Measurements from ENCODE around the gene WDR4.
"Not testable (repeated sequence)": the region's sequence is repeated elsewhere in the genome, so short reads cannot be mapped to it uniquely, and the experiment has no call there.

WDR4 gene

DNA sequence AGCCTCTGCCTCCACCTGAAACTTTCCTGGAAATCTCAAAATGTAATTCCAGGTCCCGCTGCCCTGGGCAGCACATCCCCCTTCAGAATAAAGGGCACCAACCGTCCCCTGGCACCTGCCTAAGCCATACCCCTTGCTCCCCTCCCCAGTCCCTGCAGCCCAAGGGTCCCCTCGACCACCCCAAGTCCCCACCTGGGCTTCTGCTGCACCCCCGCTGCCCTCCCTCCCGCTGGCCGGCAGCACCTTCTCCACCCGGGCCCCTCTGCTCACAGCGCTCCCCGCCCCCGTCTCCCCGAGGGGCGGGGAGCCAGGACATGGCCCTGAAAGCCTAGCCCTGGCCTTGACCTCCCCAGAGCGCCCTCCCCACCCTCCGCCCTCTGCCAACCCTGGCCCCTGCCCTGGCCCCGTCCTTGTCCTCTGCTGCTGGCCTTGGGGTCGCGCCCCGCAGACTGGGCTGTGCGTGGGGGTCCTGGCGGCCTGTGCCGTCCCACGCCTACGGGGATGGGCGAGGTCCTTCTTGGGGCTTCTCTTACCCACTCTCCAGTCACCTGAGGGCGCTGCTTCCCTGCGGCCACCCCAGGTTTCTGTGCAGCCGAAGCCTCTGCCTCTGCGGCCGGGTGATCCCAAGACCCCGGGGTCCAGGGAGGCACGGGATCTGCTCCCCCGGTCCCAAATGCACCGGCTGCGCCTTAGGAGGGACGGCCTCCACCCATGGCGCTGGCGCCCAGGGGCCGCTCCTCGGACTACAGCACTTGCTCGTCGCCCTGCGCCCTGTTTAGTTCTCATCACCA lies 41.7 kb downstream of the WDR4 start:
- DNase-seq, result no peak

DNA sequence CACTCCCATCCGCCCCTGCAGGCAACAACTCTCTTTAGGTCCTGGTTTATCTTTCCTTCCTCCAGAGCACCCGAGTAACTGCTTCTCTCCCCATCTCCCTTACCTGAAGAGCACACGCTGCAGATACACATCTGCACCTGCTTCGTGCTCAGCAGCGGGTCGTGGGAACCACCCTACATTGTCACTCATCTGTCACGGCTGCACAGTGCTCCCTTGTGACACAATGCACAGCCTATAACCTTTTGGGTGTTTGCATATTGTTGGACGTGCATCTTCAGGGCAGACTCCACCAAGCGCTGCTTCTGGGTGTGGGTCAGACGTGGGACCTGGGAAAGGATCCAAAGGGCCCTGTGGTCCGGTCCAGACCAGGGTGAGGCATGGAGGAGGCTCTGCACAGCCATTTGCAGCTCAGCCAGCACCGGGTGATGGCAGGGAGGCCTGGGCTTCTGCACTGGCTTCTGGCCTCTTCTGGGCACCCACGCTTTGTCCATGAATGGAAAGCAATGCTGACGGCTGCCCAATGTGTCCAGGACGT lies 42.5 kb downstream of the WDR4 start:
- no peak for DNase-seq

DNA sequence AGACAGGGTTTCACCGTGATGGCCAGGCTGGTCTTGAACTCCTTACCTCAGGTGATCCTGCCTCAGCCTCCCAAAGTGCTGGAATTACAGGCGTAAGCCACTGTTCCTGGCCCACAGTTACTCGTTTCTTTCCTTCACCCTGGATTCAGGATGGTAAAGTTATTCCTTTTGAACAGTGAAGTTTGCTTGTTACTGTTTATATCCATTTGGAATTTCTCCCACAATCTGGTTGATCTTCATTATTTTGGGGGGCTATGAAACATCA lies 43.0 kb downstream of the WDR4 start:
- DNase-seq, result no peak

DNA sequence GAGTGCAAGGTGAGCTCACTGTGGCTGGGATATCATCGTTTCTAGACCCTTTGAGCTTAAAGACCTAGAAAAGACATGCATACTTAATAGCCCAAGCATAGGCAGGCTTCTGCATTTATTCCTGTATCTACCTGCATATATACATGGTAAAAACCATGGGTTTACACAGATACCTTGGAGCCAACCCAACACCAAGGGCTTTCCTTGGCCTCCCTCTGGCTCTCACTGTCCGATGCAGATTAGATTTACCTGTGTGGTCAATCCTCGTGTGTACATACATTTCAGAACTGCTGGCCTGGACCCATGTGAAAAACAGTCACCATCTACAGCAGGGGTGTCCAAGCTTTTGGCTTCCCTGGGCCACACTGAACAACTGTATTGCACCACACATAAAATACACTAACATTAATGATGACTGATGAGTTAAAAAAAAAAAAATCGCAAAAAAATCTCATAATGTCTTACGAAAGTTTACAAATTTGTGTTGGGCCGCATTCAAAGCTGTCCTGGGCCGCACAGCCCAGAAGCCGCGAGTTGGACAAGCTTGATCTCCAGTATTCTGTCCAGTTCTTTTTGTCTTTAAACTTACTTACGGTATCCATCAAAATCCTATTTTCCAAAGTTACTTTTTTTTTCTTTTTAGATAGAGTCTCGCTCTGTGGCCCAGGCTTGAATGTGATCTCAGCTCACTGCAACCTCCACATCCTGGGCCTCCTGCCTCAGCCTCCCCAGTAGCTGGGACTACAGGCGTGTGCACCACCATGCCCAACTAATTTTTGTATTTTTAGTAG lies 43.5 kb downstream of the WDR4 start:
- DNase-seq, result no peak

DNA sequence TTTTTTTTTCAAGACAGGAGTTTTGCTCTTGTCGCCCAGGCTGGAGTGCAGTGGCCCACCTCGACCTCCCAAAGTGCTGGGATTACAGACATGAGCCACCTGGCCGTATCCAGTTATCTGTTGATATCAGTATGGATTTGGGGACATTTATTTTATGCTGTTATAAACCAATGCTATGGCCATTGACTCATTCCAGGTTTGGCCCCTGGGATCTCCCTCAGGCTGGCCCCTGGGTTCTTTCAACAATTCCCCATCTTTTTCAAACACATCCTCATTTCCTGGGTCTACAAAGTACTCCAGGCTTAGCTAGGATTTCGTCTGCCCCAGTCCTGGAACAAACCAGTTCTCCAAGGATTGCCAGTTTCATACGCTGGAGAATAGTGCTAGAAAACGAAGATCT lies 44.1 kb downstream of the WDR4 start:
- DNase-seq, result no peak

DNA sequence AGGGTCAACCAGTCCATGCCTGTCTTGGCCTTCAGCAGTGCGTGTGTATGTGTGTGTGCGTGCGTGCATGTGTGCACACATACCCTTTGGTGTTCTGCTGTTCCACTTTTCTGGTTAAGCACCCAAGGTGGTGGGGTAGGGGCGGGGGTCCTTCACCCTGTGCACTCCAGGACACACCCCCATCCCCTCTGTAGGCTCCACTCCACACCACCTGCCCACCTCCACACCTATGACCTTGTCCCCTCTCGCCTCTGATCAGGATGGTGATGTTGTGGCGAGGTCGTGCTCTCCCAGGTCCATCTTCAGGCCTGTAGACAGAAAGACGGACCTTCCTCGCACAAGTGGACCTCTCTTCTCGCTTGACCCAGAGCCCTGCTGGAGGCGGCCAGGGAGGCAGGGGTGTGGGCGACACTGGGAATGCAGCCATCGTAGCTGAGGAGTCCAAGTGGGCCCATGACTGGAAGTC lies 44.6 kb downstream of the WDR4 start:
- no peak for DNase-seq

DNA sequence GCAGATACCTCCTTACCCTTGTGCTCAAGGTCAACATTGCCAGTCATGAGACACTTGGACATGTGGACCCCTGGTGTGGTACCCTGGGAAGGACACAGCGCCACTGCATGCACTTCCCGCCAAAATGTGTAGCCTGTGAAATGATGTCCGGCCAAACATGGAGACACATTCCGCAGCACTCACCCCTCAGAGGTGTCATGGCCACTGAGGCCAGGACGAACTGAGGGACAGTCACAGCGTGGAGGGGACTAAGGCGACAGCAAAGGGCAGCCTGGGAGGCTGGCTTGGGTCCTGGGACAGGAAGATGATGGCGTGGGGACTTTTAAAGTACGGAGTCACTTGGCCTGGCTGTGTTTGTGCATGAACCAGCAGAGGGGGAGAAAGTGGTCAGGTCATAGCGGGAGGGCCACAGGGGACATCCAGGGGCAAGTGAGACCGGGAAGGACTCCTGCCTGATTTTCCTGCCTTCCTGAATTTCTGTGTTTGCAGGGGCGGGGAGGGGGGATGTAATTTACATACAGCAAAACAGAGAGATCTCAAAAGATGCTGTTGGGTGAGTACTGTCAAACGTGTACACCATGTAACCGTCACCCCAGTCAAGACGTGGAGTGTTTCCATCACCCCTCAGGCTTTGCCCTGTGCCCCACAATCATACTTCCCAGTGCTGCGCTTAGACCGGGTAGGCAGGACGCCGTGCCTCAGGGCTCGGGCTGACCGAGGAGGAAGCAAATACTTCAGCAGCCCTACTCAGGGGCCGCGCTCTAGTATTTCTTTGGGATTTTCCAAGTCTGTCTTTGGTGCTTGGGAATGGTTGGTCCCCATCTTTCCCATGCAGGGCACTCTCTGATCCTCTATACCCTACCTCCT lies 45.2 kb downstream of the WDR4 start:
- no peak for DNase-seq

DNA sequence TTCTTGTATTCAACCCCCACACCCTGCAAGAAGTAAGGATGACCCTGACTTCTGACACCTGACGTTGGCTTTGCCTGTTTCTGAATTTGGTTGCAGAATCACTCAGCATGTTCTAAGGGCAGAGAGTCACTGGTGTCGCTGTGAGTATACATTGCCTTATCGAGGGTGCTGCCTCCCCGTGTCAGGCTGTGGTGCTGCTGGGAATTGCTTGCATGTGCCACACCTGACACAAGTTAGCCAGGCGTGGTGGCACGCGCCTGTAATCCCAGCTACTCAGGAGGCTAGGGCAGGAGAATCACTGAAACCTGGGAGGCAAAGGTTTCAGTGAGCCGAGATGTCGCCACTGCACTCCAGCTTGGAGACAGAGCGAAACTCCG lies 45.9 kb downstream of the WDR4 start:
- no peak for DNase-seq

DNA sequence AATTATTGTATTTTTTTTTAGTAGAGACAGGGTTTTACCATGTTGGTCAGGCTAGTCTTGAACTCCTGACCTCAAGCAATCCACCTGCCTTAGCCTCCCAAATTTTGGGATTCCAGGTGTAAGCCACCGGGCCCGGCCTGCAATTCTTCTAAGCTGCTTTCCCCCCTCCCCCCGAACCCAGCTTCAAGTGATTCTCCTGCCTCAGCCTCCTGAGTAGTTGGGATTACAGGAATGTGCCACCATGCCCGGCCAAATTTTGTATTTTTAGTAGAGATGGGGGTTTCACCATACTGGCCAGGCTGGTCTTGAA lies 47.1 kb downstream of the WDR4 start:
- DNase-seq, result not testable (repeated sequence)

DNA sequence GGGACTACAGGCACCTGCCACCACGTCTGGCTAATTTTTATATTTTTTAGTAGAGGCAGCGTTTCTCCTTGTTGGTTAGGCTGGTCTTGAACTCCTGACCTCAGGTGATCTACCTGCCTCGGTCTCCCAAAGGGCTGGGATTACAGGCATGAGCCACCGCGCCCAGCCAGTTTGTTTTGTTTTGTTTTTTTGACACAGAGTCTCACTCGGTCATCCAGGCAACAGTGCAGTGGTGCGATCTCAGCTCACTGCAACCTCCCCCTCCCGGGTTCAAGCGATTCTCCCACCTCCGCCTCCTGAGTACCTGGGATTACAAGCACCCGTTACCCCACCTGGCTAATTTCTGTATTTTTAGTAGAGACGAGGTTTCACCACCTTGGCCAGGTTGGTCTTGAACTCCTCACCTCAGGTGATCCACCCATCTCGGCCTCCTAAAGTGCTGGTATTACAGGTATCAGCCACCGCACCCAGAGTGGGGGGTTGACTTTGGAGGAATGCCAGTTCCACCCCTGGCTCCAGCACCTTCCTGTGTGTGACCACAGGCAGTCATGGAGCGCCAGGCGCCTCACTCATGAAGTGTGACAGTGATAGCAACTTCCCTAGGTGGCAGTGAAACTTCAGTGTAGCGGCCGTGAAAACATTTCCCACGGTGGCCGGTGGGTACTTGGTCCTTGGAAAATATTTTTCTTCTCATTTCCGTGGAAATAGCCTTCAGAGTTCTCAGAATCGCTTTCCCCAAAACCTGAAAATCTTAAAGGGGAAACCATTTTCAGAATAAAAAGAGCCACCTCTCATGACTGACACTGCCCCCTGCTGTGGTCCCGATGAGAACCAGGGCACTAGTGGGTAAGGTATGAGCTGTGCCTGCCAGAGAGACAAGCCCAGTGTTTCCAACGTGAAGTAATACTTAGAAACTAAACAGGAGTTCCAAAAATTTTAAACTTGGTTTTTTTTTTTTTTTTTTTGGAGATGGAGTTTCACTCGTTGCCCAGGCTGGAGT lies 48.6 kb downstream of the WDR4 start:
- DNase-seq, result no peak

DNA sequence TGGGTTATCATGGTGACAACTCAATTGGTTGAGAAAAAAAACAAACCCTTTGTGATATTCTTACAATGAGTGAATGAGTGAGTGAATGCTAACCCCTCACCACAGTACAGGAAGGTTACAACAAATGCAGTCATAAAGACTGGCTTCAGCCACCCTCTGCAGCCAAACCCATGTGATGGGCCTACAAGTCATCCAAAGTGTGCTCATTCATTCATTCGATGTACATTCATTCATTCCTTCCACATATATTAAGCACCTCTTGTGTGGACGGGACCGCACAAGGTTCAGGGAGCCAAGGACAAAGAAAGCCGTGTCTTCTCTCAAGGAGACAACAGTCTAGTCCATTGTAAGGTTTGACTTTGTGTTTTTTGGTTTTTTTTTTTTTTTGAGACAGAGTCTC lies 49.4 kb downstream of the WDR4 start:
- DNase-seq, result no peak

DNA sequence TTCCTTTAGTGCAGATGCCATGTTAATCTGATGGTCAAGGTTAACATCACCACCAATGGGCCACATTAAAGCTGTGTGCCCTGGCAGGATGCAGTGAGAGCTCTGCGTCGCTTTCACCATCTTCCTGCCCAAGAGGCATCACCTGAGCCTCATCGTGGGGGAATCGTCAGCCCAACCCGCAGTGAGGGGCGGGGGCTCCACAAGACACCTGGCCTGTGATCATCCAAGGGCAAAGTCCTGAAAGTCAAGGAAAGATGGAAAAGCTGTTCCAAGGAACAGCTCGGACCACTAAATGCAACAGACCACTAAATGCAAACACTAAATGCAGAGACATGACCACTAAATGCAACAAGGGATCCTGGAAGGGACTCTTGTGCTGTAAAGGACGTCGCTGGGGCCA lies 49.9 kb downstream of the WDR4 start:
- no peak for DNase-seq

DNA sequence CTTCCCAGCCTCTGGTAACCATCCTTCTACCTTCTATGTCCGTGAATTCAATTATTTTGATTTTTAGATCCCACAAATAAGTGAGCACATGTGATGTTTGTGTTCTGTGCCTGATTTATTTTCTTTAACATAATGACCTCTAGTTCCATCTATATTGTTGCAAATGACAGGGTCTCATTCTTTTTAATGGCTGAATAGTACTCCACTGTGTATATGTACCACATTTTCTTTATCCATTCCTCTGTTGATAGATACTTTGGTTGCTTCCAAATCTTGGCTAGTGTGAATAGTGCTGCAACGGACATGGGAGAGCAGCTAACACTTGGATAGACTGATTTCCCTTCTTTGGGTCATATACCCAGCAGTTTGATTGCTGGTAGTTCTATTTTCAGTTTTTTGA lies 51.8 kb downstream of the WDR4 start:
- DNase-seq, result no peak

DNA sequence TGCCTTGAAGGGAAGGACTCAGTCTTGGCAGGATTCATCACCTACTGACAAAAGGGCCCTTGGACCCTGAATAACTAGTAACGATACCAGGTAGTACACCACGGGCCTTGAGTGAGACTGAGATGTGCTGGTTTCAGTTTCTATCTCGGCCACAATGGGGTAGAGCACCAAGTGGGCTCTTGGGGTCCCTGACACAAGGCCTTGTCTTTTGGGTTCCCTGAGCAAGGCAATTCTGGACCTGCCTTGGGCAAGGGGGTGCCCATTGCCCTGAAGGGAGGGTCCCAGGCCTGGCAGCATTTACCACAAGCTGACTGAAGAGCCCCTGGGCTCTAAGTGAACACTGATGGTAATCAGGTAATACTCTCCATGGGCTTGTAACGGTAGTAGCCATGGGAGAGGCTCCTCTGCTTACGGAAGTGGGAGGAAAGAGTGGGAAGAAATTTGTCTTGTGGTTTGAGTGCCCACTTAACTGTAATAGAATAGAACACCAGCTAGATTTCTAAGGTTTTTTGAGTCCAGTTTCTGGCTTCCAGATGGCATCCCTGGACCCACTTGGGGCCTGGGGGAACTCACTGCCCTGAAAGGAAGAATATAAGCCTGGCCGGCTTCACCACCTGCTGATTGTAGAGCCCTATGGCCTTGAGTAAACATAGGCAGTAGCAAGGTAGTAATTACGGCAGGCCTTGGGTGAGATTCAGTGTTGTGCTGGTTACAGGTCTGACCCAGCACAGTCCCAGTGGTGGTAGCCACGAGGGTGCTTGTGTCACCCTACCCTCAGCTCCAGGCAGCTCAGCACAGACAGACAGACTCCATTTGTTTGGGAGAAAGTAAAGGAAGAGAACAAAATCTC lies 58.5 kb downstream of the WDR4 start:
- DNase-seq, result no peak

DNA sequence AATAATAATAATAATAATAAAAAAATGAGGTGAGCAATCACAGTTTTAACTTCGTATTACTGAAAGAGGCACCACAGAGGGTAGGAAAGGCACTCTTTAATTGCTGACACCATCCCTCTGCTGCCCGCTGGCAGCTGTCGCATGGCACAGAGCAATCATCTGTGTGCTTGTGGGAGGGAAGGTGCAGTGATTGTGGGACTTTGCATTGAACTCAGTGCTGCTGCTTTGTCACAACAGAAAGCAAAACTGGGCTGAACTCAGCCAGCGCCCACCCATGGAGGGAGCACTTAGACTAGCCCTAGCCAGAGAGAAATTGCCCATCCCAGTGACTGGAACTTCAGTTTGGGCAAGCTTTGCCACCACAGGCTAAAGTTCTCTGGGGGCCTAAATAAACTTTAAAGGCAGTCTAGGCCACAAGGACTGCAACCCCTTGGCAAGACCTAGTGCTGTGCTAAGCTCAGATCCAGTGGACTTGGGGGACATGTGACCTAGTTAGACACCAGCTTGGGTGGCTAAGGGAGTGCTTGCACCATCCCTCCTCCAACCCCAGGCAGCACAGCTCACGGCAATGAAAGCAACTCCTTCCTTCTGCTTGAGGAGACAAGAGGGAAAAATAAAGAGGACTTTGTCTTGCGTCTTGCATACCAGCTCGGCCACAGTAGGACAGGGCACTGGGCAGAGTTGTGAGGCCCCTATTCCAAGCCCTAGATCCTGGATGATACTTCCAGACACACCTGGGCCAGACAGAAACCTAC lies 59.3 kb downstream of the WDR4 start:
- no peak for DNase-seq

DNA sequence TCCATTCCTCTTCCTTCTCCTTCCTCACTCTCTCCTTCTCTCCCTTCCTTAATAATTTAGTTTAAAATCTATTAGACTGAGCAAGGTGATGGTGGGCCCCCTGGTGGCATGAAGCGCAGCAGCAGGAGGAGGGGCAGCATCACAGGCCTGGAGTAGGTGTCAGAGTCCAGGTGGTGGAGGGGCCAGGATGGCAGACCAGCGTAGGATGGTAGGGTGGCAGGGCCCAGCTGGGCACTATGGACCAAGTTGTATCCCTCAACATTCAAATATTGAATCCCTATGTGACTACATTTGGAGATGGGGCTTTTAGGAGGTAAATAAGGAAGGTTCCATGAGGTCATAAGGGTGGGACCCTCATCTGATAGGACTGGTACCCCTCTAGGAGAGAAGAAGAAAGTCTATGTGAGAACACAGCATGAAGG lies 61.0 kb downstream of the WDR4 start:
- no peak for DNase-seq

DNA sequence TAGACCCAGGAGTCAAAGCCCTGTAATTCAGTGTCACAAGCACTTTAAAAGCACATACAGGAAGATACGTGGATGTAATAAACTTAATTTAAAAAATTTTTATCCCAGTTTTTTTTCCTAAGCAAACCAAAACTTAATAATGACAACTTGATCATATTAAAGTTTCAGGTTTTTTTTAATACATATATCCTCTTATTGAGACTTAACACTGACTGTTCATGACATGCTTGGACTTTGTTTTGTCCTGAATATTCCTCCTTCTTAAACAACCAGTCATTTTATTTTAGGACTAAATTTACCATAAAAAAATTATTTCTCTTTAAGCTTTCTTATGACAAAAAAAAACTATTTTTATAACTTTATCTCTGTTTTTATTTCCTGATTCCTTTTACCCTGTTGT lies 64.1 kb downstream of the WDR4 start:
- DNase-seq, result no peak

DNA sequence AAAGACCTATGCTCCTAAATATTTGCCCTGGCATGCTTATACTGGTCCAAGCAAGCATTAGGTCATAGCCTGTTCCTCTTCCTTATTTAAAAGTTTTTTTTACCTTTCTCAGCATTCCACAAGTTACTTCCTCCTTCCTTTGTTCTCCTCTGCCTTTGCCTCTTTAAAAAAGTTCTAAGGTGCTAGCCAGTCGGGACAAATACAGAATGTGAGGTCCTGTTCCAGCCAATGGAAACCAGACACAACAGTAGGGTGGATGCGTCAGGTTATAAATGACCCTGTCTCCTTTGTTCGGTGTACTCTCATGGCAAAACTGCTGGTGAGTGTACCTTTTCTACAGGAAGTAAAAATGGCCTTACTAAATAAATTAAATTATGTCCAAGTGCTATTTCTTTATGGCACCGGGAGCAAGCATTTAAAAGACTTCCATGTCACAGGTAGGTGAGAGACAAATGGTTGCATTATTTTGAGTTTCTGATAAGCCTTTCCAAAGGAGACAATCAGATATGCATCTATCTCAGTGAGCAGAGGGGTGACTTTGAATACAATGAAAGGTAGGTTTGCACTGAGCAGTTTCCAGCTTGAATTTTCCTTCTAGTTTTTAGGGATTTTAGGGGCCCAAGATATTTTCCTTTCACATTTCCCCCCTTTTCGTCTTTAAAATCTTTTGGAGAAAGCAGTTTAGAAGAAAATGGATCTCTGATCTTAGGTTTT lies 66.7 kb downstream of the WDR4 start:
- DNase-seq, result not testable (repeated sequence)

DNA sequence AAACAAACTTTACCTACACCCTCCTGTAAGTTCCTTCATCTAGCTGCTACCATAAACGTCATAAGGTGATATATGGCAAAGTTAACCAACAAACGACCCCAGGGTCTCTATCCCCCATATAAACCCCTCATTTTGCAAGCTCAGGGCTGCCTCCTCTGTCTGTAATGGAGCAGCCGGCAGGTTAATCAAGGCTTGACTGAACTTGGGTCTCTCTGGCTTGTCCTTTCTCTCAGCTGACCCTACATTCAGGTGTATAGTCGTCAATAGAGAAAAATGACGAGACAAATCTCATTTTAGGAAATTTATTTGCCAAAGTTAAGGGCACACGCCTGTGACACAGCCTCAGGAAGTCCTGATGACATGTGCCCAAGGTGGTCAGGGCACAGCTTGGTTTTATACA lies 67.4 kb downstream of the WDR4 start:
- no peak for DNase-seq
